CD4-positive, alpha-beta T cell treated with Interleukin-1 beta for 1 hour (primary cell): ENCODE measurements around the gene RSL24D1.

Experiments used
- DNase-seq, 2 donors: peaks; one replicate each; pipeline ENCODE4 v3.0.0-alpha.2; 2020 to 2022

RSL24D1 gene

DNA sequence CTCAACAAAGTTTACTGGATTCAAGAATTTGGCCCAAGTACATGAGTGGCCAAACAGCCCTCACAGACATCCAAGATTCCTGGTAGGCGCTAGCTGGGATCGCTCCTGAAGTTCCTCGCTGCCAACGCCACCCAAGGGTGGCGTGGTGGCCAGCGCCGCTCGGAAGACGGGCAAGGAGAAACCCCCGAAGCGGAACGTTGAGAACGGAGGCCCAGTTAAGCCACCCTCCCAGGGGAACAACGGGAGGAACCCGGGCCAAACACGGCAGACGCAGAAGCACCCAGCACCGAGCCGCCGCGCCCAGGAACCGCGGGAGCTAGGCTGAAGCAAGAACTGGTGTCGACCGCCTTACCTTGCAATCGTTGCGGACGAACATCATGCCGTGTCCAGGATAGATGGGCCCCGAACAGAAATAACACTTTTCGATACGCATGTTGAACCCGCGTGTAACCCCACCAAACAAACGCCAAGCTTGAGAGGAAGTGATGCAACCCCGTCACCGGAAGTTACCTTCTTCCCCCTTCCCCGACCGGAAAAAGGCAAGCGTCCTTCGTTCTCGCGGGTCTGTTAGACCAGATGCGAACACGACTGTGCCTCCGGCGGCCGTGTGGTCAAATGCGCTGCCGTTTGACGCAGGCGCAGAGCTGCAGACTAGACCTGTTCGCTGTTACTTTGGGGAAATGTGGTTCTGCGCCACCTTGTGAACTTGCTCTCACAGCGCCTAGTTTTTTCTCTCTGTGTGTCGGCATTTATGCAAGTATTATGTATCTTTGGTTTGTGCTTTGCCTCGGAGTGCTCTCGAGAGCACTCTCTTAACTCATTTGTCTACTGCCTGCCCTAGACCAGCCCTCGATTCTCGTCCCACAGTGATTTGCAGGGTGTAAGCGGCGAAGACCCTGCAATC, at the start of gene RSL24D1:
Gene RSL24D1, minus strand, starts transcription at position 484 of the 904 bp plus-strand sequence. Its CDS starts 51 bp downstream, at position 433.
- peak; percentile 97 to 98 for DNase-seq

DNA sequence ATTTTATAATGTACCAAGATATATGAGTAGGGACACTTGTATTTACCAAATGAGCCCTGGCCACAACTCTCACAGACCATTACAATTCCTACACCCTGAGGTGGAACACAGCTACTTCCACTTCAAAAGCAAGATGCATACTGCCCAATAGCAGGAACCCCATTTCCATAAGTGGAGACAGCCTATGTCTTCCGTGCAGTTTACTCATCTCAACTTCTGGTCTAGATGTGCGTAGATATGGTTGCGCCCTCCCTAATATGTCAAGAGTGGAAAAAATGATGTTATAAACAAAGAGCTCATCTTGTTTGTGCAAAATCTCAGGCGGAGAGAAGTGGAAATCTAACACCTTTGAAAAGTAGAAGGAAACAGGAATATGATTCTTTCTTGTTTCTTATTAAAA, 48.3 kb upstream of the RSL24D1 start:
- no peak for DNase-seq

DNA sequence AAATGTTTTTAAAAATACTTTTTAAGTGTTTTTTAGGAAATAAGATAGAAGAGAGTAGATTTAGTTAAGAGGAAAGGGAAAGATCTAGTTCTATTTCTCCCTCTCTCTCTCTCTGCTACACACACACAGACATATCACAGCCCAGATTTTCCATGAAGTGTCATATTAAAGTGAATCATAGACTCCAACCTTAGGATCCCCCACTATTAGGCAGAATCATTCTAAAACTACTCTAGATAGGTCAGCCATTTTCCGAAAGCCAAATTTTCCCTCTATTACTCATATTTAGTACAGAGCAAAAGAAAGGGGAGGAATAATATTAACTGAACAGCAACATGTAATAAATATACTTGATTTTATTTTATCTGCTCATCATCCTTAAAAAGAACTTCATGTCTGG, 45.1 kb upstream of the RSL24D1 start:
- no peak for DNase-seq

DNA sequence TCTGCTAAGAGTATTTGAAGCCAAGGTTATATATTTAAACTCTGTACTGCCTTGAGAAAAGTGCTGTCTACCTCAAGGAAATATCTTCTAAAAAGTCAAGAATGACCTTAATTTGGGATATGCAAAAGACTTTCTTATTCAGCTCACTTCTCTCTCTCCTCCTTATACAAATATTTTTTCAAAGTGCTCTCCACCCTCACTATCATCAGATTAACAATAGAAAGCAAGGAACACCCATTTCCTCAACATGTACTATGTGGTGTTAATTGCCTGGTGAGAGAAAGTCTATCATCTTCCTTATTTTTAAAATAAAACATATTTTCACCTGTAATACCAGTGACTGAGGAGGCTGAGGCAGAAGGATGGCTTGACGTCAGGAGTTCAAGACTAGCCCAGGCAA, 44.4 kb upstream of the RSL24D1 start:
- no peak for DNase-seq

DNA sequence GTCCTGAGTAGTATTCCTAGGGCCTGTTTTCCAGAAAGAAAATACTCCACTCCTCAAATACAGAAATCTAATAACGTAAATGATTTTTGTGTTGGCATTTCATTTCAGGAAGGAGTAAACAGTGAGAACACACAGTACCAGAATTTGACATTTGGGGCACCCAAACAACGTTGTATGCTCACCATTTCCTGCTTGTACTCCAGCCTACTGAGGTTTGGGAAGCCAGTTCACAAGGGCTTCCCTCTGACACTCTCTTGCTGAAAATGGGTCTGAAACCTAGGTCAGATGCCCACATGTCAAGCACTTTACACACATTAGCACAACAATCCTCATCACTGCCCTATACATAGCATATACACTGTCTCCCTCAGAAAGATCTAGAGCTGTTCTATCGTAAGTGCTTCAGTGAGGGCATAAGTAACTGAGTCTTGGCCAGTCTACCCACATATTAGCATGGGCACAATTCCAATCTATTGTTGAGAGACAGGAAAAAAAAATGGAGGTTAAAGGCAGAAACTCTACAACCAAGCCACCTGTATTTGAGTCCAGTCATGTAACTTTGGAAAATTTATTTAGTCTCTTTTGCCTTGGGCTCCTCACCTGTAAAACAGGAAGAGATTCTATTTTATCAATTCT, 43.5 kb upstream of the RSL24D1 start:
- no peak for DNase-seq

DNA sequence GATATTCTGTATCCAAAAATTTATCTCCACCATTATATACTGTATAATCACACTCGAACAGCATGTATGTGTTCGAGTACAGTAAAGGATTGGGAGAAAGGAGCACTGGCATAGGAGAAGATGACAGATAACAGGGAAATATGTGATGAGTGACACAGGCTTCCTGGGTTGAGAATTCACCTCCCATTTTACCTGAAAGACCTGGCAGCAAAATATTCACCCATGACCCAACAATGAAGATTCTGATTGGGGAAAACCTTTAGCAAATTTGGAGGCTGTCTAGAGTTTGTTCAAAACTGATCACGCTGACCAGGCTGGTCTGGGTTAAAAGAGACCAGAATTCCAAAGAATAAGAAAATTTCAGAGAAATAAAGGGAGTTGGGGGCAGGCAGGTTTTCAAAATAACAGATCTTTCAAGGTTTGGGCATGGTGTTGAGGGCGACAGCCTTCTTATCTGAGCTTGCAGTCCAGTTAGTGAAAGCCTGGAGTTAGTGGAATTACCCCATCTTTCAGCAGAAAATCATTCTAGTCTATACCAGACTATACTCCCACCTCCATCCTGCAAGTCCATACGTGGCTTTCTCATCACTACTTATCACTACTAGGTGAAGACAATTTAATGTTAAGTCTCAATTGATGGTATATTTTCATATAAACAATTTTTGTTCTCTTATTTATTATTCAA, 42.8 kb upstream of the RSL24D1 start:
- DNase-seq, result no peak

DNA sequence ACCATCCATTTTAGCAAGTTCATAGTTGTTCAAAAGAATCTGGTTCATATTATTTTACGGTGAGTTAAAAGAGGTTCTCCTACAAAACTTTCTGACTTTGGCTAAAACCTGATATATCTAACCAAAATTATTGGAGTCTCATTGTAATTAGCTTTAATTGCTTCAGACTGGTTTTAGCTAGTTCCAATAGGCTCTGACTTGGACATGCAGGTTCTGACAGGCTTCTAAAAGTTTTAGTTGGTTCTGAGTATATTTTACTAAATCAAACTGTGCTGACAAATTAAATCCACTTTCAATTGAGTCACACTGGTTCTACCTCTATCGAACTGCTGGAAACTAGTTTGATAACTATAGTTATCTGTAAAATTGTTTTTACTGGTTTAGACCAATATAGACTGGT, 42.1 kb upstream of the RSL24D1 start:
- no peak for DNase-seq

DNA sequence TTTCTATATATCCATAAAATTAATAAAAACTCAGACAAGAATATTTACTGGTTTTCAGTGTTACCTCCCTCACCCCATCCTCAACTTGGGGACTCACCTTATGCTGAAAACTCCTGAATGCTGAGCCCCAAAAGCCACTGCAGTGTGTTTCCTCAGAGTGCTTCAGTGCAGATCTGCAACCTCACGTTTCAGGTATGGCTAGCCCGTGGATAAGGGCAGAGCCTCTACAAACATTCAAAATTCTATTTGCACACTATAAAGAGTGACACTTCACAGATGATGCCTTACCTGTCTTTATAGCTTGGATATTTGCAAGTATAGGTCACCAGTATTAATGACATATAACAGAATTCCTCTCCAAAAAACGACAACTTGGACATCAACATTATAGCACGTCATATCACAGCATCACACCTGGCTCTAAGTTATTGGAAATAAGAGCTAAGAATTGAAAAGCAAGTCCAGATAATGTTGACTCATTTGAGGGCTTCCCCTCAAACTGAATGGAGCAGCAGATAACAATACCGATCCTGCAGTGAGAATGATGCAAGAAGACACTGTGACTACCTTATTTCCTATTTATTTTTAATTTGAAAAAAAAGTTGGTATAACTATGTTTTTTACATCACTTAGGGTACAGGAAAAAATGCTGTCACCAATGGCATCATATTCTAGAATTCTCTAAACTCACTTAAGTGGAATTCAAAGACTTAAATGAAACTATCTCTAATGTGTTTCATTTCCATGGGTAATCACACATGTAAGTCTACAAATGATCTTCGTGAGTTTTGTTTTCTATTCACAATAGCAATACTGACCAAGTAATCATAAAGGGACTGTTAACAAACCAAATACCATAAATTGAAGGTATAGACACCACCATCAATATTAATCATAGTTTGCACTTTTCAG, 40.7 kb upstream of the RSL24D1 start:
- no peak for DNase-seq

DNA sequence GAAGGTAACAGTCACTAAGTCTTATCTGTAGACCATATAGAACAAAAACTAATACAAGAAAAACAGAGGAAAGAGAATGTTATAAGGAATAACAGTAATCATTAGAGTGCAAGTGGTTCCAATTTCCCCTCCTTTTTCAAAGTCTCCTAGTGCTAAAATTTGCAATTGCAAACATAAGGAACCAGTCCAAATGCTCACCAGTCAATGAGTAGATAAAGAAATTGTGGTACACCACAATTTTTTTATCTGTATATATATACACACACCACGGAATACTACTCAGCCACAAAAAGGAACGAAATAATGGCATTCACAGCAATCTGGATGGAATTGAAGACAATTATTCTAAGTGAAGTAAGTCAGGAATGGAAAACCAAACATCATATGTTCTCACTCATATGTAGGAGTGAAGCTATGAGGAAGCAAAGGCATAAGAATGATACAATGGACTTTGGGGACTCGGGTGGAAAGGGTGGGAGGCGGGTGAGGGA, 38.9 kb upstream of the RSL24D1 start:
- no peak for DNase-seq

DNA sequence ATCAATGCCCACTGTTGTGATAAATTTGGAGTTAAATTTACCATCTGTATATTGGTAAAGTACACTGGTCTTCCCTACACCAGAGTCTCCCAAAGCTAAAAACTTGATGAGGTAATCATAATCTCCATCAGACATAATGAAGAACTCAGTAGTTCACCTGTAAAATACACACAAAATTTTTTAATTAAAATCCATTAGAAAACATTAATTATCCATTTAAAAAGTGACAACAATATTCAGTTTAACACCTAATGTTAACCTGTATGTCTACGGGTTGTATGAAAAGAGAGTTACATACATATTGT, 38.0 kb upstream of the RSL24D1 start:
- DNase-seq, result no peak

DNA sequence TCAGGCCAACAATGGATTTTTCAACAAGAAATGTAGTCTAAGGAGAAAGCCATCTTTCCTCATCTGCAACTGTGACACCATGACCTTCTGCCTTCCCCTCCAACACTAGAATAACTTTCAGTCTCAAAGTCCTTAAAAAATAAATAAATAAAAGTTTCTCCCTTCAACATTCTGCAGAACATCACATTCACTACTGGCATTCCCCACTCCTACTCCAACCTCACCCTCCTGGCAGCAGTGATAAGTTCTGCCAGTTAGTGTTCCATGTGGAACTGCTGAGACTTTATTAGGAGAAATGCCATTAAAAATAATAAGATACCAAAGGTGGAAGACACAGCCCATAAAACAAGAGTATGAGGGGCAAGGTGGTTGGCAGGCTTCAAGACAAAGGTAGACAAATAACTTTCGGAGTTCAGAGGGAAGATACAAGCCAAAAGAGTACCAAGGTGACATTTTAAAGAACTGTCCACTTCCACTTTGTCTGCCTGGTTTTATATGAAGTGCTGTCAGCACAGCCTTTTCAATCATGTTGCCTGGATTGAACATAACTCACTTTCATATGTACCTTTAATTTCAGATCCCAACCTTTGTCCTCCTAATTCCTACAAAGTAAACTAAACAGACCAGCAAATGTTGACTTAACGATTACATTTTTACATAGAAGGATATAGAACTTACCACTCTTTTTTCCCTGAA, 37.5 kb upstream of the RSL24D1 start:
- no peak for DNase-seq

DNA sequence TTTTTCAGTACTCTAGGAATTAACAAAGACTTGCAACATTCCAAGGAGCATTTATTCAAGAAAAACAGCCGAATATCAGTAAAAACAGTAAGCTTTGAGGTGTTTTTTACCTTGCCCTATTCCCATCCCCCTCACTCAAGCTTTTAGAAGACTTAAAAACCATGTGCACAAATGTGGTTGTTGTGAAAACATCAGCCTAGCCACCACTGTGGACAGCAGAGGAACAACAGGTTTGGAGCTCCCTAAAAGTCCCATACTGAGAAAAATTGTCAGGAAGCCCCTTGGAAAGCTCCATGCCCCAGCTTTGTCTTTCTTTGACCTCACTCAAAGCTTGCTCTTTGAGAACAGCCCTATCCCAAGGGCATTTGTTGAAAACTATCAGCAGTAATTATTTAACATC, 34.7 kb upstream of the RSL24D1 start:
- no peak for DNase-seq

DNA sequence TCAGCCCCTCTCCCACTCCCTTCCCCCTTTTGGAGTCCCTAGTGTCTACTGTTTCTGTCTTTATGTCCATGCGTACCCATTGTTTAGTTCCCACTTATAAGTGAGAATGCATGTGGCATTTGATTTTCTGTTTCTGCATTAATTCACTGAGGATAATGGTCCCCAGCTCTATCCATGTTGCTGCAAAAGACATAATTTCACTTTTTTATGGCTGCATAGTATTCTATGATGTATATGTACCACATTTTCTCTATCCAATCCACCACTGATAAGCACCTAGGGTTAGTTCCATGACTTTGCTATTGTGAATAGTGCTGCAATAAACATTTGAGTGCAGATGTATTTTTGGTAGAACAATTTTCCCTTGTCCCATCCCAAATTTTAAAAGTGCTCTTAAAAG, 34.2 kb upstream of the RSL24D1 start:
- no peak for DNase-seq

DNA sequence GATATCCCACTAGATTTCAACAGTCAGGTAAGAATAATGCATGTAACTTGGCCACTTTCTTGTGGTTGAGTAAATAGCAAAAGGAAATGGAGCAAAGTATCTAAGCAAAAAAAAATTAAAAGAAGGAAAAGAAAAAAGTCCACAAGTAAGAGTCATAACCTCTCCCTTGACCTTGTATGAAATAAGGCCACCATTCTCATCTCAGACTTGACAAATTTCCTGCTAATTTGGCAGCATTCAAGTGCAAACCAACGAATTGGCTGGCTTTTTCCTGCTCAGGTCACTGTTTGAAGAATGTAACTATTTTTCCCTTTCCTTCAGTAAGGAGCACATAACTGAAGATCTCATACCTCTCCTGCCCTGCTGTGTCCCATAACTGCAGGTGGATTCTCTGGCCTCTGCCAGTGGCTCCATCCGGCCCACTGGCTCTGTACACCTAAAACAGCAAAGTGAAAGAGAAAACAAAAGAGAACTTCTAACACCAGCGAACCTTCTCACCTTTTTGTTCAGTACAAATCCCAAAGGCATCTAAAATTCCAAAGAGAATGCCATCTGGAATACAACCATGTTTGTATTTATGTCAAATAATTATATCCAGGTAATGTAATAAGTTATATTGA, 33.4 kb upstream of the RSL24D1 start:
- no peak for DNase-seq

DNA sequence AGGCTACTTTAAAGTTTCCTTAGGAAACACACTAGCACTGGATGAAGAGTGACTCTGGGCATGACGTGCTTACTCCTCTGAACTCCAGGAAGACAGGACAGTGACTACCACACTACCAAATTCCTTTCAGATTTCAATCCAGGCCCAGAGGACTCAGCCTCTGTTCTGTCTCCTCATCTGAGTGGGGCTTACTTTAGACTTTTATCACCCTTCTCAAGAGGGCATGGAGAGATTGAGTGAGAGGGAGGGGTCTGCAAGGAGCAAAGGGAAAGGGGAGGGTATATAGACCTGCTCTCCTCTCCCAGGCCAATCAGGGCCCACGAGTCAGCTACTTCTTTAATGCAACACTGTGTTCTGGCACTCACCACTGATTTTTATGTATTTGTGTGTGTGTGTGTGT, 29.4 kb upstream of the RSL24D1 start:
- DNase-seq, result no peak

DNA sequence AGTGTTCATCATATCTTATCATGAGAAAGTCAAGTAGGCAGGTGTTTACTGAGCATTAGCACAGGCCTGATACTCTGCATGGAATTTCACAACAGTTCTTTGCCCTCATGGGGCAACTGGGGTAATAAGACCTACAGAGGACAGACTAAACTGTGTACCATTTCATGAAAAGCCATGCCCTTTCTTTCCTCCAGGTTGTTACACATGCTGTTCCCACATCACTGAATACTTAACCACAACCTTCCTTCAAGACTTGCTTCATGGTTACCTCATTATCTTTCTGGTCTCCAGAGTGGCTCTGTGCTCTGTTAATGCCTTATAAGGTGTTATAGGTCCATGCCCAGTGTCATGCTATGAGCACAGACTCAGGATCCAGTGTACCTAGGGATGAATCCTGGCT, 28.2 kb upstream of the RSL24D1 start:
- DNase-seq, result peak in 1 of 2 donors; percentile 46

DNA sequence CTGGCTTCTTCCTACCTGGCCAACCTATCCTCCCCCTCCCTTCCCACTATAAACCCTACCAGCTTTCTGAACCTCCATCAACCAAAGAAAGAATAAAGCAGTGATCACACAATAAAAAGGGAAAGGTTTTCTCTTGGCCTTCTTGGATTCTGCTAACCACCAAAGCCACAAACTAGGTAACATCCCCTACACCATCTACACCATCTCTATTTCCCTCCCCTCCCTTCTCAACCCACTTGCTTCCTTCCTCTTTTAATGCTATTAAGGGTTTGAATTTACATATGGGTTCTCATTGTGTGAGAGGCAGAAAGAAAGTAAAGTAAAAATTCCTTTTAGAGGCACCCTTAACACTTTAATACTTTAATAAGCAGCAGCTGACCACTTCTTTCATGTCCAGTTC, 25.8 kb upstream of the RSL24D1 start:
- DNase-seq, result peak; percentile 2 to 38

DNA sequence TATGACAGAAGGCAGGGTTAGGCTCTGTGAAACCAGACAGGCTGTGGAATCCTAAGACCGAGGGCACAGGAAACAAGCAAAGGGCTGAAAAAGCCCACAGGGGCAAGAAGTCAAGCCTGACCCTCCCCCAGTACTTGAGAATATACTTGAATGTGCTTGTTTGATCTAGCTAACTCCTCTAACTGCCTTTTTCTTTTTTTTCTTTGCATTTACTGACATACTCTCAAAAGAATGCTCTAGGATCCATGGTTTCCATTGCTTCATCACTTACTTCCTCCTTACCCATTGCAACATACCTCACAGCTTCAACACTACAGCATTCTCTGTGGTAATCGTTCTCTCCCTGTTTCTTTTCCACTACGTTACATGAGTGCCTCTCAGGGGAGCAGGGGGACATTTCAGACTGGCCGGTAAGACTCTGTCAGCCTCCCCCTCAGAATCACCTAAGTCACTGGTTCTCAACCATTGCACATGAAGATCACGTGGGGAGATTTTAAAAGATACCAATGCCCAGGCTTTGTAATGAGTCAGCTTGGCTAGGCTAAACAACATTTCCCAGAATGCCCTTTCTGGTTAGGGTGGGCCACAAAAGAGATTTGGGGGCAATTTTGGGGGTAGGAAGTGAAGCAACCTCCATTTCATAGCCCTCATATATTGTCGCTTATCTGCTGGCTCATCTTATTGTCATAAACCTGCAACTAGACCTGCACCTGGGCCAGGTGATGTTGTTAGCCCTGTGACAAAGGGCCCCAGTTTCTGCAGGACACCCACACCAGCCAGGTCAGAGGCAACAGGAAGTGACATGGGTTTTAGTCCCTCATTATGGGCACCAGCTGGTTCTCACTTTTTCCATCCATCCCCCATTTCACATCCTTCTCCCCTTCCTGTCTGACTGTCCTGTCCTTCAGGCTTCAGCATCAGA, 24.6 kb upstream of the RSL24D1 start:
- peak; percentile 11 to 36 for DNase-seq

DNA sequence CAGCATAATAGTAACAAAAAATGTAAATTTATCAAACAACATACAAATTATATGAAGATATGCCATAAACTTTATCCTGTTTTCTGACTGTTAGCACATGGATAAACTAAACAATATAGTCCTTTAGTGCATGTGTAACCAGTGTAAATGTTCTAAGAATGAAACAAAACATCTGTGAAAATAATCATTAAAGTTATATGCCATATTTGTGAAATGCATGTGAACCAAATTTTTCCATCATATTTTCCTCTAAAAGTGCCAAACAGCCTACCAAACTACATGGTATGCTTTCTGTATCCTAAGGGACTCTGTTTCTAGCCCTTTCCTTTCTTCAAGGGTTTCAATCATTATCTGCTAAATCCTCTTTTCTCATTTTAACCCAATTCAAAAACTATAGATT, 23.9 kb upstream of the RSL24D1 start:
- no peak for DNase-seq

DNA sequence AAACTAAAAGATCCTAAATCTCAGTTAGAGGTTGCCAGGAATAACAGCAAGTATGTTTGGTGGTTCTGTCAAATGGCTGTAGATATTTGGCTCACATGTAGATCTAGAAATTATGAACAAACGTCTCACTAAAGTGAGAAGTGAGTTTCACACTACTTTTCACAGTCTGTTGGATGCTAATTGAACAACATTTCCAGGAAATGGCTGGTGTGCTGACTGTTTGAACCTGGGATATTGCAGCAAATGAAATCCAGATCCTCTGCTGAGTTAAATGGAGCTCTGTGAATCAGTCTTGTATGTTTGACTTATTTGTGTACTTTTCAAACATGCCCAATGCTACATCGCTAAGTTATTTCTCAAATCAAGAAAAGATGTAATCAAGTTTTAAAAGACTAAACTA, 21.3 kb upstream of the RSL24D1 start:
- DNase-seq, result no peak

DNA sequence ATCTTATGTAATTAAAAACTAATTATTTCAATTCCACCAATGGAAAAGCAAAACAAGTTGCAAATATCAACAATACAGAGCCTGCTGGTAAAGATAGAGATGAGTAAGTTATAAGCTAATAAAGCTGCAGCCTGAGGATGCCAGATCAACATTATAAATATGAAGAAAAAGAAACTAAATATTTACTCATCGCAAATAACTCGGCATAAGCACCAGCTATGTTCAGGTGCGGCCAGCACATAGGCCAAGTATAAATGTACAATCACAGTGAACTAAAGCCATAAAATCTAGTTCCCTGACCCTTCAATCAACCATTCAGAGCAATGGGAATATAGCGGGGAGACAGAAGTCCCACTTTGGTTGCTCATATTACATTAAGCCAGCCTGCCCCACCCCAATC, 7.7 kb upstream of the RSL24D1 start:
- no peak for DNase-seq
